Measurements from ENCODE around the gene CKM.
"Not testable (repeated sequence)": the region's sequence is repeated elsewhere in the genome, so short reads cannot be mapped to it uniquely, and the experiment has no call there.

The CKM gene

GRCh38 chr19:45315304-45315703, 7.4 kb downstream of the CKM start:
- no peak for DNase-seq

- no peak for DNase-seq
These were observed 7.9 kb downstream of the CKM start for GRCh38 chr19:45314708-45315245.

- not testable (repeated sequence) for DNase-seq
These were observed 10.4 kb downstream of the CKM start for GRCh38 chr19:45312285-45312684.

GRCh38 chr19:45311621-45312020, 11.1 kb downstream of the CKM start:
- DNase-seq, result peak; percentile 28

GRCh38 chr19:45309322-45309721, 13.4 kb downstream of the CKM start:
- DNase-seq, result not testable (repeated sequence)

GRCh38 chr19:45307361-45307760, 15.3 kb downstream of the CKM start:
- DNase-seq, result no peak

- DNase-seq, result peak; percentile 82
These were observed 16.1 kb downstream of the CKM start for GRCh38 chr19:45306518-45307027.

GRCh38 chr19:45306040-45306439, 16.6 kb downstream of the CKM start:
- DNase-seq, result no peak

- no peak for DNase-seq
These were observed 17.3 kb downstream of the CKM start for GRCh38 chr19:45305421-45305820.

GRCh38 chr19:45305007-45305406, 17.7 kb downstream of the CKM start:
- no peak for DNase-seq

GRCh38 chr19:45304141-45304926, 18.3 kb downstream of the CKM start:
- DNase-seq, result no peak

GRCh38 chr19:45303269-45304060, 19.2 kb downstream of the CKM start:
- DNase-seq, result no peak

- DNase-seq, result no peak
These were observed 20.3 kb downstream of the CKM start for GRCh38 chr19:45302416-45302815.

- DNase-seq, result no peak
These were observed 23.0 kb downstream of the CKM start for GRCh38 chr19:45299719-45300118.

GRCh38 chr19:45298264-45298663, 24.4 kb downstream of the CKM start:
- DNase-seq, result no peak

GRCh38 chr19:45297674-45298073, 25.0 kb downstream of the CKM start:
- DNase-seq, result no peak

- DNase-seq, result peak; percentile 31
These were observed 26.3 kb downstream of the CKM start for GRCh38 chr19:45296355-45296754.

- no peak for DNase-seq
These were observed 26.8 kb downstream of the CKM start for GRCh38 chr19:45295873-45296272.

GRCh38 chr19:45294291-45295029, 28.2 kb downstream of the CKM start:
- peak; percentile 27 for DNase-seq

GRCh38 chr19:45293682-45294081, 29.0 kb downstream of the CKM start:
- no peak for DNase-seq

- DNase-seq, result no peak
These were observed 30.8 kb downstream of the CKM start for GRCh38 chr19:45291834-45292233.

- no peak for DNase-seq
These were observed 32.2 kb downstream of the CKM start for GRCh38 chr19:45290381-45290931.

Measured in NCI-H82 (cell line).